T-helper 22 cell (primary cell): ENCODE data around the gene GRID2IP.
A peak's percentile ranks its signal among the peaks of the same experiment; 100 is the strongest.
"Not testable (repeated sequence)": the region's sequence is repeated elsewhere in the genome, so short reads cannot be mapped to it uniquely, and the experiment has no call there.

Experiments
- DNase-seq: peaks from one replicate; pipeline ENCODE4 v3.0.0-alpha.2; 2020; ENCODE audit warnings: low read depth

GRID2IP gene

GRCh38 chr7:6551016-6551511, at the start of gene GRID2IP:
TSS of gene GRID2IP (minus strand) at chr7:6551461. CDS start at chr7:6551436, 25 bp downstream.
- no peak for DNase-seq

- no peak for DNase-seq
Measured at GRCh38 chr7:6600093-6600492, 48.8 kb upstream of the GRID2IP start.

GRCh38 chr7:6590645-6591110, 39.4 kb upstream of the GRID2IP start:
- DNase-seq = no peak

- DNase-seq = peak; percentile 66
Measured at GRCh38 chr7:6589829-6590644, 38.8 kb upstream of the GRID2IP start, which contains the start of gene INTS15. TSS of gene INTS15 (plus strand) at chr7:6590021. CDS start at chr7:6590284, 263 bp downstream.

- no peak for DNase-seq
Measured at GRCh38 chr7:6589151-6589828, 38.0 kb upstream of the GRID2IP start.

- no peak for DNase-seq
Measured at GRCh38 chr7:6588566-6588965, 37.3 kb upstream of the GRID2IP start.

GRCh38 chr7:6585746-6586432, 34.6 kb upstream of the GRID2IP start:
- not testable (repeated sequence) for DNase-seq

GRCh38 chr7:6579446-6579845, 28.2 kb upstream of the GRID2IP start:
- no peak for DNase-seq

- DNase-seq = no peak
Measured at GRCh38 chr7:6578114-6579084, 27.1 kb upstream of the GRID2IP start.

- peak; percentile 70 for DNase-seq
Measured at GRCh38 chr7:6577369-6578113, 26.3 kb upstream of the GRID2IP start, which contains the start of gene ZDHHC4. TSS of gene ZDHHC4 (plus strand) at chr7:6577454. CDS start at chr7:6580562, 3,108 bp downstream.

- not testable (repeated sequence) for DNase-seq
Measured at GRCh38 chr7:6576867-6577368, 25.7 kb upstream of the GRID2IP start.

GRCh38 chr7:6576024-6576866, 25.0 kb upstream of the GRID2IP start:
- no peak for DNase-seq

GRCh38 chr7:6575281-6576023, 24.2 kb upstream of the GRID2IP start:
- DNase-seq = no peak

GRCh38 chr7:6571160-6571779, 20.0 kb upstream of the GRID2IP start:
- DNase-seq = no peak

- DNase-seq = no peak
Measured at GRCh38 chr7:6567886-6568285, 16.6 kb upstream of the GRID2IP start.

GRCh38 chr7:6565655-6566054, 14.4 kb upstream of the GRID2IP start:
- DNase-seq = no peak

GRCh38 chr7:6563936-6564770, 12.9 kb upstream of the GRID2IP start:
- no peak for DNase-seq
